Subcutaneous adipose tissue (tissue), 4 donors: ENCODE results near the gene PSMB3. TPM values are rescaled to one million over a fixed set of nuclear protein-coding genes. Genes with fewer than 3 reads are reported as not detected.

Experiments
- total RNA-seq, 4 donors: library from RNA; depleted of rRNA; stranded (reverse); fragments of >200 nt; gene quantifications; one replicate each; pipeline ENCODE4 v1.1.0, GENCODE V29; 2016
- TF ChIP-seq, protein P1 (sequence below): fragments of 450-650 bp; IDR thresholded peaks from one replicate; pipeline ENCODE4 v1.5.1; 2016; ENCODE audit warnings: low read depth, mild to moderate bottlenecking, control low read depth, antibody characterized with exemption, moderate library complexity

The PSMB3 gene
- total RNA-seq, 4 donors from 2014 or later: 78.4 to 216 (median 113) TPM

DNA sequence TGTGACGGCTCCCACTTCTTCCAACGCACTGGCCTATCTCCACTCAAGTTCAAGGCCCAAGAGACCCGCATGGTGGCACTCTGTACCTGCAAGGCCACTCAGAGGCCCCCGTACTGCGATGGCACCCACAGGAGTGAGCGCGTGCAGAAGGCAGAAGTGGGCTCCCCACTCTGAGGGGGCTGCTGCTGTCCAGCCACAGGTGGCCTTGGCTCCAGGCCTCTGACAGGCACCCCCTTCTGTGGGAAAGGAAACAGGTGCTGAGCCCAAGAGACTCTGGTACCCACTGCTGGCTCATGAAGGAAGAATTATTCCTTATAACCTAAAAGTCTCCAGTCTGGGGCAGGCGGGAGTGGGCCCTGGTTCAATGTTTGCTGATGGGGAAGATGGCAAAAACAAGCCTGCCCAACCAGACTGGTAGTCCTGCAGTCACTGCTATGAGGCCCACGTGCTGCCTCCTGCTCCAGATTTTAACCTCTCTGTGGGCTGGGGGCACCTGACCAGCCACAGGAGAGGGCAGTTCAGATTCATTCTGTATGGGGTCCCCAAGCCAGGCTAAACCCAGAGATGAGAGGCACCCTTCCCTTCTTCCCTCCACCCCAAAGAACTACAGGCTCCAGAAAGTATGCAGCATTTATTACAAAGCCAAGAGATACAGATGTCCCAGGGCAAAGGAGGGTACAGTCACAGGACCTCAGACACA, 19.1 kb upstream of the PSMB3 start:
- TF ChIP-seq, protein P1, sequence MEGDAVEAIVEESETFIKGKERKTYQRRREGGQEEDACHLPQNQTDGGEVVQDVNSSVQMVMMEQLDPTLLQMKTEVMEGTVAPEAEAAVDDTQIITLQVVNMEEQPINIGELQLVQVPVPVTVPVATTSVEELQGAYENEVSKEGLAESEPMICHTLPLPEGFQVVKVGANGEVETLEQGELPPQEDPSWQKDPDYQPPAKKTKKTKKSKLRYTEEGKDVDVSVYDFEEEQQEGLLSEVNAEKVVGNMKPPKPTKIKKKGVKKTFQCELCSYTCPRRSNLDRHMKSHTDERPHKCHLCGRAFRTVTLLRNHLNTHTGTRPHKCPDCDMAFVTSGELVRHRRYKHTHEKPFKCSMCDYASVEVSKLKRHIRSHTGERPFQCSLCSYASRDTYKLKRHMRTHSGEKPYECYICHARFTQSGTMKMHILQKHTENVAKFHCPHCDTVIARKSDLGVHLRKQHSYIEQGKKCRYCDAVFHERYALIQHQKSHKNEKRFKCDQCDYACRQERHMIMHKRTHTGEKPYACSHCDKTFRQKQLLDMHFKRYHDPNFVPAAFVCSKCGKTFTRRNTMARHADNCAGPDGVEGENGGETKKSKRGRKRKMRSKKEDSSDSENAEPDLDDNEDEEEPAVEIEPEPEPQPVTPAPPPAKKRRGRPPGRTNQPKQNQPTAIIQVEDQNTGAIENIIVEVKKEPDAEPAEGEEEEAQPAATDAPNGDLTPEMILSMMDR: no peak

DNA sequence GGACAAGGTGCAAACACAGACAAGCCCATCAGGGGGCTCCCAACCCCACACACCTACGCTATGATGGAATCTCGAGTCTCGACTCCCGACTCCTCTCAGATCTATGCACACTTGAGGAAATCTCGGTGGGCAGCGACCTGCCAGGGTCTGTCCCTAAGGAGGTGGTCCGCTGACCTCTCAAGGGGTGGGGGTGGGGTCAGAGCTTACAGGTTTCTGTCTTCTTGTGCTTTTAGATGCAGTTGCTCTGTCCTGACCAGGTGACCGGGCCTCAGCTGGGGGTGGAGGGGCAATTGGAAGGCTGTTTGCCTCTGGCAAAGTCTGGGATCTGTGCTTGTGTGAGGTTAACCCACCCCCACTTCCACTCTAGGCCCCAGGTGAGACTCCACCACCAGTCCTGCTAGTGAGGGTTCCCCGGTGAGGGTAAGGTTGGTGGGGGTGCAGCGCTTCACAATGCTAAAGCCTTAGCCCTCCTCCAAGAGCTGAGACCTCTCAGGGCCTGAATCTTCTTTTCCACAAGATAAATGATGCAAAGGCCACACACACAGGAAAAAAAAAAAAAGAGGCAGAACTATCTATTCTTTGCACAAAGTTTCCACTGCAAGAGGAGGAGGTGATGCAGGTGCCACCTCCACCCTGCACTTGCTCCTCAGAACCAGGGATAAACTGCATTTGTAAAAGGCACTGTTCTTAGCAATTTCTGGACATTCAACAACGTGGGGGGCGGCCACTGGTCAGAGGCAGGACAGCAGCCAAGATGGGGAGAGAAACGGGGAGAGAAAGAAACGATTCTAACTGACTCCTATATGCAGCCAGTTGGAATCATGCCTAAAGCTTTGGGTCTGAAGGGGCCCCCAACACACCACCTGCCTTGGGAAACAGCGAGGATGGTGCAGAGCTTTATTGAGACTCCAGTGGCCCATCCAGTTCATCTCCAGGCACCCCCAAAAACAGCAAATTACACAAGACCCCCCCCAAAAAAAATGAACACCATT, 18.3 kb upstream of the PSMB3 start:
- TF ChIP-seq, protein P1: no peak

DNA sequence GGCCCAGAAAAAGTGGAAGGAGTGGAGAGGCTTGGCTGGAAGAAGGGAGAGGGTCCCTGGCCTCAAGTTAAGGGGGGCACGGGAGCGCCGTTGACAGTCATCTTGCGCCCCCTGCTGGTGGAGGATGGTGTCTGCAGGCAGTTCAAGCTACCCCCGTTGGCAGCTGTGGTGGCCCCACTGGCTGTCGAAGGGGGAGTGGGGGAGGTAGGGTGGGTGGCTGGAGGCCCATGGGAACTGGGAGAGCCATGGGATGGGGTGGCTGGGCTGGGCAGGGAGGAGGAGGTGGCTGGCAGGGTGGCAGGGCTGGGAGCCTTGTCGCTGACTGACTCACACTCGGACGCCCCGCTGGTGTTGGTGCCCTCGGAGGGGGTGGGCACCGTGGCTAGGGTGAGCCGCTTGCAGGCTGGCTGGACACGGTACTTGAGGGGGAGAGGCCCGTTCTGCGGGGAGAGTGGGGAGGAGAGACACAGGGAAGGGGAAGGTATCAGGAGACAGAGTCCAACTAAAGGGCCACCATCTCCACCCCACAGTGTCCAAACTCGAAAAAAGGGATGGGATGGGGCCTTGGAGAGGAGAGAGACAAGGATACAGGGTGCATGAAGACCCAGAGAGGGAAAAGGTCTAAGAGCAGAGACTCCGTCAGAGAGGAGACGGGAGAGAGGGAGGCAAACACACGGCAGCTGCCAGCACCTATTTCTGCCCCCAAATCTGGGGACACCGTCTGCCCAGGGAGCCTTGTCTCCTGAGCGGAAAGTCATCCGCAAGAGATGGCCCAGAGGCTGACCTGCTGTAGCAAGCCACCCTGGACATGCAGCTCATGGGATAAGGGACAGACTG, 17.2 kb upstream of the PSMB3 start:
- TF ChIP-seq, protein P1: no peak

DNA sequence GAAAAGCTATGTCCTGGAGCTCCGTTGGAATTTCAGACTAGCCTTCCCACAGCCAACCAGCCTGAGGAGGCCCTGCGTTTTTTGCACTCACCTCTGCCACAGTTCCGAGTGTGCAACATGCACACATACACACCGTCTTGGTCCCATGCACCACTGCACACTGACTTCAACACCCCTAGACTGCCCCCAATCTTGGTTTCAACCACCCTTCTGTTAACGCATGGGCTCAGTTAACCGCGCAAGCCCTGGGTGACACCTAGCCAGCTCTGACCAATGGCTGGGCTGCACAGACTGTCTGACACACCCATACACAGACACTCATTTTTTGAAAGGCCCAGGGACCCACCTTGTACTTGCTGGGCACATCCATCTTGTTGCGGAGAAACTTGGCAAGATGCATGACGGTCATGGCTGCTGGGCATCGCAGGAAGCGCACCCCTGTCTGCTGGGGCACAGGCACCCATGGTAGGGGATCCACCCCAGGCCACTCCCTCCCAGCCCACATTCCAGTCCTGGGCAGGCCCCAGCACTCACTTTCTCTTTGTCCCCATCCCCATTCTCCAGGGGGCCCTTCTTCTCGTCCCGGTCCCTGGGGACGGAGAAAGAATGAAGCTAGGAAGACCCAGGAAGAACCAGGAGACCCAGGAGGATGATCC, 14.4 kb upstream of the PSMB3 start:
- TF ChIP-seq, protein P1: no peak

DNA sequence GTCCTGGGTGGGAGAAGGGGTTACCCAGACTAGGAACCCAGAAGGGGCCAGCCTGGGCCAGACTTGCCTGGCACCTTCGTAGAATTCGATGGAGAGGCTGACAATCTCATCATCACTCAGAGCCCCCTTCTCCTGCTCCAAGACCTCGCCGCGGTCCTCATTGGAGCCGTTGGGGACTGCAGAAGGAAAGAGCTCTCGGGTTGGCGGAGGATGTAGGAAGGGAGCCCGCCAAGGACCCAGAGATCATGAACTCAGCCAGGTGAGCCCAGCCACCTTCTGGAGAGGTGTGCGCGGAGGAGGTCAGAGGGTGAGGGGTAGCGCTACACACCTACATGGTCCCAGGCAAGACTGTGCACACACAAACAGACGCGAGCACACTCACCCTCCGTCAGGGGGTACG, 13.9 kb upstream of the PSMB3 start:
- TF ChIP-seq, protein P1: no peak

DNA sequence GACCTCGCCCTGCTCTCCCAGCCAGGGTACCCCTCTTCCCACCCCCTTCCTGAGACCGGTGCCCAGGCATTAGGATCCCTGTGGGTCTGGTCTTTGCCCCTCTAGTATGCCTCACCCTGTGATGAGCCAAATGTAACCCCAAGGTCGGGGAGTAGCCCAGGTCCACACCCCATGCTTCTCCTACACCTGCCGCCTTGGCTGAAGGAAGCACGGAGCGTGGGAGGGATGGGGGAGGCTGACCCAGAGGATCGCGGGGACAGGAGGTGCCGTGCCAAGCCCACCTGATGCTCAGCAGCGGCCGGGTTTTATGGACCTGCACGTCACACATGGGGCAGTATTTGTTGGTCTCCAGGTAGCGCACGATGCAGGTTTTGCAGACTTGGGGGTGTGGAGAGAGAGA, 13.2 kb upstream of the PSMB3 start:
- TF ChIP-seq, protein P1: no peak
